NCI-H146 treated with DMSO at 0.1 percent for 48 hours (cell line): ENCODE data around the gene ADAMTS17.

Experiments
- DNase-seq: peaks from one replicate; lab custom pipeline; 2025; ENCODE audit not compliant: unreplicated experiment; lab: John Stamatoyannopoulos, UW

The ADAMTS17 gene

DNA sequence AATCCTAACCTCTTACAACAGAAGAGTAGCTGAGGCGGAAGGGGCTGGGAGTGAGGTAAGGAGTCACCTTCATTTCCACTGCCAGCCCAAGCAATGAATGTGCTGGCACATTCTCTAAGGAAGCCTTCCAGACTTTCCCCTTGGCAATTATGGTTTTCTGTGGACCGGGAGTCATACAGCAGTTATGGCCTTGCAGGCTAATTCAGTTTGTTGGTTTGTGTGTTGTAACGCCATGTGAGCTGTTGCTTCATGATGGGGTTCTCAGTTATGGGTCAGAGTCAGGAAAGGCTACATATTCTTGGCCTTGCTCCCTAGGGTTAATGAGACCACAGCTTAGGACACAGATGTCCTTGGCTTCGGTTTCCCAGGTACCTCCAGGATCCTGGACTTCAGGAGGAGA lies 137.0 kb downstream of the ADAMTS17 start:
- no peak for DNase-seq

DNA sequence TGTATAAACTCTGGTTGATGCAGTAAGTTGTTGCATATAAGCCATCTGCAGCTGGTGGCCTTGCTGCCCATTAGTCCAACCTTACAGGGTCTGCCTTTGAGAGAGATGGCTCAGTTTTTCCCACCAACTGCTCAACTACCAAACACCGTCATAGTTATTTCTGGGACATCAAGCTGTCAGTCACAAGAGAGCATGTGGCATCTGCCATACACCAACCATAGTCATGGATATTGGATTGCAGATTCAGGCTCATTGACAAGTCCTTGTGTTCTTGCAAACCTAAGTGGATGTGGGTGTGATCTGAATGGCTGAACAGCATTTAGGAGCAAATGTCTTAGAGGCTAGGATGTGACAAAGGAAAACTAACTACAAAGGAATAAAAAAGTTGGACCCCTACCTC lies 137.6 kb downstream of the ADAMTS17 start:
- no peak for DNase-seq

DNA sequence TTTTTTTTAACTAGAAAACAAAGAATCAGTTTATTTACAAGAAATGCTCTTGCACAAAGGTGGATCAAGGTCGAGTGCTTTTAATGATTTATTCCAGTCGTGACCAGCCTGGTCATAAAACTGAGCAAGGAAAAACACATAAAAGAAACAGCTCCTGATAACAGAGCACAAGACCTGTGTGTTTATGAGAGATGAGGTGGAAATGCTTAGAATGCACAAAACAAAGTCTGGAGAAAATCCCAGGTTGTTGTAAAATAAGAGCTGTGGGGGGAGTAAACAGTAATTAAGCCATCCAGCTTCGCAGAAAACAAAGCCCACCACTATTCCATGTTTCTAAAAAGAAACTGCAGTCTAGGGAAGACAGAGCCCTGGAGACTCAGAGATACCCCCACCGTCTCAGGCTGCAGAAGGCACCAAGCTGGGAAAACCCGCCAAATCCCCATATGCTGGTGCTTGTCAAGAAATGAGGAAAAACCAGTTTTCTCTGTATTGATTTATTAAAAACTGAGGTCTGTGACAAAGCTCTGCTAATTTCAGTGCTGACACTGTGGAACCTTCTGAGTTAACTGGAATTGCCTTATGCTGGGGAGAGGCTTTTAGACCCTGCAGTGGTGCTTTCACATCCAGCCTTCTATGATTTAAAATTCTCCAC lies 139.3 kb downstream of the ADAMTS17 start:
- no peak for DNase-seq

DNA sequence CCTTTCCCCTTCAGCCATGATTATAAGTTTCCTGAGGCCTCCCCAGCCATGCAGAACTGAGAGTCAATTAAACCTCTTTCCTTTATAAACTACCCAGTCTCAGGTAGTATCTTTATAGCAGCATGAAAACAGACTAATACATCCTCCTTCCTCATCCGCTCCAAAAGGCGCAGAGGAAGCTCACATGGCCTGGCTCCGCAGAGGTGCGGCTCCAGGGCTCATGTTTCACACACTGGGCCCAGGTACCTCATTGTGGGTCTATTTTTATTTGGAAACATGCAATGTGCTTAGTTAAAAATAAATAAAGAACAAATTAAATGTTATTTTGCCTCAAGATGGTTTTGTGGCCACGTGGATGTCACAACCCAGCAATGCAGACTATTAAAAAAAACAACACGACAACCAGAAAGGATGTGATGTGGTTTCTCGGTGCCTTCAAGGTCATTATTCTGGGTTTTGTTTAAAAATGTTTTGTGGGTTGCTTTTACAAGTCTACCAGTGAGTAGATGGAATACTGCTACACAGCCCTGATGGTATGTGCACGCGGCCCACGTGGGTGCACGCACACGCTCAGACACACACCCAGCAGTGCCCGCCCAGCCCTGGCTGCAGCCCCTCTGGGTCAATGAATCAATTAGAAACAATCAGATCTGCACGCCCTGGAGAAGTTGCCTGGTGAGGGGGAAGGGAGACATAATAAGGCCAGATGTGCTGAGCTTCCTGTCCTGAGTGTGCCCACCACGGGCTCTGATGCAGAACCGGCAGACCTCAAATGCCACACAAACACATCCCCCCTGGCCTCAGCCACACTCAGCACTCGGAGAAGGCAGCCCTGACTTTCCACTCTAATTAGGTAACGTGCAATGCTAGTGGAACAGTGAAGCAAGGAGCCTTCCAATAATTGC lies 140.1 kb downstream of the ADAMTS17 start:
- no peak for DNase-seq

DNA sequence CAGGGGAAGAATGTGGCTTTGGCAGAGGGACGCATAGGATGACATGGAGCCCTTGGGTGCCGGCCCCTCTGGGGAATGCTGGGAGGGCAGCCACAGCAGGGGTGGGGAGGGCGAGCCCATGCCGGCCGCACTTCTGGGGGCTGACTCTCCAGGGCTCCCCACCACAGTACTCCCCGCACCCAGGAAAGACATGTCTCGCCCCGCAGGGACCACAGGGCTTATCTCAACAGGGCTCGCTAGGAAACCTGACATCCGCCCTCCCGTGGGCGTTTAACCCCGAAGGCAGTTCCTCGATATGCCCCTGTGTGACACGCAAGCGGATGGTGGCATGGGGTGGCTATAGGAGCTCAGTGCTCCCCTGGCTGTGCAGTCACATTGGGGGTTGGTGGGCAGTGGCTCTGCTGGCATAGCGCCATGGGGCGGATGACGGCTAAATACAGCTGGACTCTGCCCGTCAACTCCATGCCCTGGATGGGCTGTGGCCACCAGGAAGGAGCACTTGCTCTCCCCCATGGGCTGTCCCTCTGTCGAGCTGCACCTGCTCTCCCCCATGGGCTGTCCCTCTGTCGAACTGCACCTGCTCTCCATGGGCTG lies 141.4 kb downstream of the ADAMTS17 start:
- no peak for DNase-seq

DNA sequence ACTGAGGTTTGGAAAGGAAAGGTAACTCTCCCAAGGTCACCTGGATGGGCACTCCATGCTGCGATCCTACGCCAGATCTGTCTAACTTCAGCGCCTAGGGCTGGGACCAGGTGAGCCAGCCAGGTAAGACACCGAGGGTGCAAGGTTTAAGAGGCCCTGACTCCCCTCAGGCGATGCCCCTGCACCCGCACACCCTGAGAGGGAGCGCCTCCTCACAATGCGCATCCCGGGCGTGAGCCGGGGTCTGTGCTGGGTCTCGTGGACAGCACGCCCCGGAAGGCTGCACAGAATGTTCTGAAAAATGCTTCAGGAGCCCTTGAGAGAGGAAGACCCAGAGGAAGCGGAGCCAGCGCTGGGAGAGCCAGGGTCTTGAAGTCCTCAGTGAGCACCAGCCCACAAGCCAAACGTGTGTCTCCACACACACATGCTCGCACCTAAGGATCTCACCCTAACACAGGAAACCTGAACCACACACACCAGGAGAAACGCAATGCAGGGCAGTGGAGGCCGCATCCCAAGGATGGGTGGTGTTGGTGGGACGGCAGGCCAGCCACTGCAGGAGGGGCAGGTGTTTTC lies 142.0 kb downstream of the ADAMTS17 start:
- DNase-seq, result no peak

DNA sequence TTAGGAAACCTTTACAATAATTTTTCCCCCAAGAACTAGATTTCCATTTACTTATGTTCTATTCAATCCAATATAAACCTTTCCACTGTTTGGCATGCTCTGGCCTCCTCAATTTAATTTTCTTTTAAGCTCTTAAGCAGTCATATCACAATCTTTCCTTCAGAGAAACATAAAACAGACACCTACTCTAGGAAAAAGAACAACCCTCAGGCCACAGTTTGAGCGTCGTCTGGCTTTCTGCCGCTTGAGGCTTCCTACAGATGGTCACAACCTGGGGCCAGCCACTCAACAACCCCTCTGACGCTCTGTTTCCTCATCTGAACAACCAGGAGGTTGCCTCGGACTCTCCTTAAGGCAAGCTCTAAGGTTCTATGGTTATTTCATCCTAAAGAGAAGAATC lies 143.3 kb downstream of the ADAMTS17 start:
- no peak for DNase-seq

DNA sequence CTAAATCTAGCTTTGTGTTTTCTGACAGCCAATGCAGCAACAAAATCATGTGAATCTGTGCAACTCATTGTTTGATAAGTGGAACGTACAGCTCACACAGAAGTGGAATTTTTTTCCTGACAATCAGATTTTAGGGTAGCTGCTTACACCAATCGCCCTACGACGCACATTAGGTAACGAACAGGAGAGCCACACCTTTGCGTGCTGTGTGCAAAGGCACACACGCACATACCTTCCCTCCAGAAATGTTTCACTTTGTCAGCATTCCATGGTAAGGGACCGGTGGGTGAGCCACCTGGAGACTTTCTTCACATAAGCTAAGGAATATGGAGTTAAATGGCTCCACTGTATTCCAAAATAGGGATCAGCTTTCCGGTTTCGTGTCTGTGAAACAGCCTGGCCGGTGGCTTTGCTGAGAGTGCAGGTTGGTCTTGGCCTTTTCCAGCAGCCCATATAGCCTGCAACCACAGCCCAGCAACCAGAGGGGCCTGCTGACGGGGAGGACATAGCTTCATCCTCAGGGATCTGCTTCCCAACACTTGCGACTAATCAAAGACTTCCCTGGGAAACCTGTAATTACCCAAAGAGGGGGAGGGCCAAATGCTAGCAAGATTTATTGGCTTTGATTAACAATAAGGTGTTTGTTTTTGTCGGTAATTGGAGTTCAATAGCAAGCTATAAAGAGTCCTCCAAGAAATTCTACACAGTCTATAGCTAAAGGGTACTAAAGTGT lies 145.3 kb downstream of the ADAMTS17 start:
- DNase-seq, result no peak

DNA sequence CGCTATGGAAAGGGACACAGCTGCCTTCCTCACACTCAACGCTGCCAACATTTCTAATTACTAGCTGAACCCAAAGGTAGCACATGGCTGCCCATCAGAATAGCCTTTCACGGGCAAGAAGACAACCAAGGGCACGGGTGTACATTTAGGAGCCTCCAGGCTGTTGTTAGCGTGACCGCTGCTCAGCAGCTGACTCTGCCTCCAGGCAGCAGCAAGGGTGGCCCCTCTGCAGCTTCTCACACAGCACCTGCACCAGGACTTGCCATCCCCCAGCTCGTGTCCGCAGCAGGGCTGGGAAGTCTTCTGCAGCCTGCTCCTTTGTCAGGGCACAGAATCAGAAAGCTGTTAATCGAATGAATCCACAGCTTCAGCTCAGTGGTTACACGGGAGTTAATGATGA lies 146.8 kb downstream of the ADAMTS17 start:
- no peak for DNase-seq

DNA sequence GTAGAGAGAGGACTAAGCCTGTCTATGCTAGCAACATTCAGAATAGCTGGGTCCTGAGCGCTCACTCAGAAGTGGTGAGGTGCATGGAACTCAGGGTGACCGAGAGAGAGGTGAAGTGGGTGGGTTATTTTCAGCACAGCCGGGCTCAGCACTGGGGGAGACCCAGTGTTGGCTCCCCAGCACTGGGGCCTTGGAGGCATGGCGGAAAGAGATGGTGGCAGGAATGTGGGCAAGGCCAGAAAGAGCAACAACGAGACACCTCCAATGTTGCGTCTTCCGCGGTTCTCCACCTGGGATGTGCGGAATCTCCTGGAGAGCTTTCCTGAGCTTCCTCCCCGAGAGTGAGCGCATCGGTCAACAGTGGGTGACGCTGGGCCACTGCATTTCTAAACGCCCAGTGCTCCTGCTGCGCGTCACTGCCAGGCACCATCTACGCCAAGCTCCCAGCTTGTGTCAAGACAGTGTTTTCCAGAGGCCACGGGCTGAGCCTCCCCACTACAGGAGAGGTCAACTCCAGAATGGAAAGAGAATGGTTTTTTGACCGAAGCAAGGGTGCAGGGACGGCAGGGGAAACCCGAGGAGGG lies 148.4 kb downstream of the ADAMTS17 start:
- DNase-seq, result no peak

DNA sequence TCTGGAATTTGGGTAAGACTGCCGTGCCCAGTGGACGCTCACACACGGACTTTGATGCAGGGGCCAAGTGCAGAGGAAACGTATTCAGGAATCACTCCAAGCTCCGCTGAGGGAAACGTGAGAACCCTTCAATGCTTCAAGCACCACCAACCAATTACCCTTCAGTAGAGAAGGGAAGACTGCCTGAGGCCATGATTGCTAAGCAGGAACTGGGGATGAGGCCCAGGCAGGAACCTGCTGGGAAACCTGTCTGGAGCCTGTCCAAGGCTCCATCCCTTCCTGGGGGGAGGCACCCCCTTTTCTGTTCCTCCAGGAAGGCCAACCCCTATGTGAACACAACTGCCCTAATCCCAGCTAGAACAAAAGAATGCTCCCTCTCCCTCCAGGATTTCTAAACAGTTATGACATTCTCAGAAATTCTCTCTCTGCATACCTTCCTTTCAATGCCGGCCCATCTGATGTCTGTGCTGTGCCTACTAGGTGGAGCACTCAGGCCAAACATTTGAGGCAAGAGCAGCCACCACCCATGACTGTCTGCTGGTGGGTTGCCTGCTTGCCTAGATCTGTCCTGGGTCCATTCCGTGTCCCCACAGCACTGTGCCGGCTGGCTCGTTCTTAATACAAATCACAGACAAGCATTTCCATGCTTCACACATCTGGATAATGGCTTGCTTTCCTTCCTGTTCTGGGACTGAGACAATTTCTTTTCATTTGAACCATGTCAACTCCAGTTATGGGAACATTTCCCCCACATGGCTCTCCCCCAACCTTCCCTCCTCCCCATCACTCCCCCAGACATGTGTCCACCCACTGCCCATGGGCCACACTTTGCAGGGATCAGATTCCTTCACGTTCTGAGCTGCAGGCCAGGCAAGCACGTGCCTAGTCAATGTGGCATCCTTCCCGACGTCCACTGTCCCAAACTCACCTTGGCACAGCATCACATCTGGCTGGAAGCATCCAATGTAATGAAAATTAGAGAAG lies 149.4 kb downstream of the ADAMTS17 start:
- peak; percentile 17 for DNase-seq

DNA sequence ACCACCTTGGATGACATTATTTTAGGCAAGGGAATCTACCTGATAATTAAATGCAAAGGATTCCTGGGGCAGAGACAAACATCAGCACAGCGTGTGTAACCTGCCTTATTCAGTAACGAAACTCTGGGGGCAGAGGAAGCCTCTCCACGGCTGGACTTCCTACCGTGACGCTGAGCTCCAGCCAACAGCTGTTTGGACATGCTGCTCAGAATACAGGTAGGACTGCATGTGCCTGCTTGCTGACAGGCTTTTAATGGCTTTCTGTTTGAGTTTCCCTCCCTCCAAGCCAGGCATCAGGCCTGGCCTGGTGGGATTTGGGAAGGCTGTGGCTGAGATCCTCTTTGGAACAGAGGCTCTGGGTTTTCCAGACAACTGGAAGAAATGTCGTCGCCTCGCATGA lies 150.6 kb downstream of the ADAMTS17 start:
- peak; percentile 66 for DNase-seq

DNA sequence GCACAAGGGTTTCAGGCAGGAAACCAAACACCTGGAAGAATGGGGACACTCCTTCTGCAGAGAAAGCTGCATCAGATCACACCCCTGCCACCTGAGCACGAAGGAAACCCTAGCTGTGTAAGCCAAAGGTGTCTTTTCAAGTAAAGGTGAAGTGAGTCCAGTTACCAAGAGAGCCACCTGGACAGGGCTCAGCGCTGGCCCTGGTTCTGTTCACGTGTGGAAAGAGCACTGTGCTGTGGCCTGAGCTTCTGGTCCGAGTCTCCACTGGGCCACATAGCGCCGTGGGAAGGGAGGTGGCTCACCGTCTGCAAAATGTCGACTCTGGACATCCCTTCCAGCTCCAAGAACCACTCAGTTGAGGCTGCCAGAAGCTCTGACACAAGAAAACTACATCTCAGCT lies 151.1 kb downstream of the ADAMTS17 start:
- DNase-seq, result no peak

DNA sequence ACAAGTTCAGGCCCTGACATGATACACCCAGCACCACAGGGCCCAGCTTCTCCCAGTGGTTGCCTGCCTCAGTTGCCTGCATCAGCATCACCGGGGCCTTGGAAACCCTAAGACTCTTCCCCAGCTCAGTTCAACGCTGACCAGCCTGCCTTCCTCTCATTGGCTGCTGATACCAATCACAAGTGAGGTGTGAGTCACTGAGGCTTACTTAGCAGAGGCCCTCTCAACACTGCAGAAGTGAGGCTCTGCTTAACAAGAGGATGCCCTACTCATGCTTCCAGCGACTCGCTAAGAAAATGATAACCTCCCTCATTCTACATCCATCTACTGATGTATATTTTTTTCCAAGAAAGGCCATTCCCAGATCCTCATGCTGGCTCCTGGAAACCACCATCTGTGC lies 151.9 kb downstream of the ADAMTS17 start:
- no peak for DNase-seq

DNA sequence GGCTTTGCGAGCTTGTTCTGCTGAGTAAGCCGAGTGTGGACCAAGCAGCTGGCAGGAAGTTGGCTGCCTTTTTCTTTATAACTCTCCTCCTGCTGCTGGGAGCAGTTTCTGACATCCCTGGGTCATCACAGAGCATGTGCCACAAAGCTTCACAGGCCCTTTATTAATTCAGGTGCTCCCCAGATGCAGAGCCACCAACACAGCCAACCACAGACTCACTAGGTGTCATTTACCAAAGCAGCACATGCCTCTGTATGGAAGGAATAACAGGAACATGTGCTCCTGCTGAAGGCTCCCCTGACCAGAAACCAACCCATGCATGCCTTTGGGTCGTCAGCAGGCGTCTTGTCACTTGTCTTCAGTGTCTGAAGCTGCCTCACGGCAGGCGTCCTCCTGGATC lies 152.5 kb downstream of the ADAMTS17 start:
- DNase-seq, result no peak

DNA sequence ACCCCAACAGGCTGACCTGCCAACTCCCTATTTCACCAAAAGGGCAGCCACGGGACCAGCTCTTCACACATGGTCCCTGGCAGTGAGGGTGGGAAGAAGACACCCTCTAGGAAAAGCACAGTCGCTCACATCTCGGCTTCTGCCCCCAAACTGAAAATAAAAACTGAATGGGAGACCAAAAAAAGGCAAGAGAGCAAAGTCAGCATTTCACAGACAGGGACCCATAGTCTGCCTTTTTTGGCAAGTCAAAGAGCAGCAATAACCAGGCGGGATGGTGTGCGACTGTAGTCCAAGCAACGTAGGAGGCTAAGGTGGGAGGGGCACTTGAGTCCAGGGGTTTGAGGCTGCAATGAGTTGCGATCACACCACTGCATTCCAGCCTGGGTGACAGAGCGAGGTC lies 154.1 kb downstream of the ADAMTS17 start:
- DNase-seq, result no peak

DNA sequence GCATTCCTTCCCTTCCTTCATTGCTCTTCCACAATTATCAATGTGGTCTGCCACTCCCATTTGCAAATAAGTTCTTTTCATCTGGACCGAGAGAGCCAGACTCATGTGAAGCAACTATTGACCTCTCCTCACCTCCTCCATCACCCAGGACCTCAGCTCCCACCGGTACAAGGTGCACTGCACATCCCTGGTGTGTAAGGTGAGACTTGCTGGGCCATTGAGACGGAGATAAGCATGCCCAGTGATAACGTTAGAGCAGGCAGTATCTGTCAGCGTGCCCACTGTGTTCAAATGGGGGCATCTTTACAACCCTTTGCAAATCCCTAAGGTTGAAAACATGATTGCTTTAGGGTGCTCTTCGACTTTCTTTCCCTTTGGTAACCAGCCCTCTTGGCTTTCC lies 154.8 kb downstream of the ADAMTS17 start:
- no peak for DNase-seq

DNA sequence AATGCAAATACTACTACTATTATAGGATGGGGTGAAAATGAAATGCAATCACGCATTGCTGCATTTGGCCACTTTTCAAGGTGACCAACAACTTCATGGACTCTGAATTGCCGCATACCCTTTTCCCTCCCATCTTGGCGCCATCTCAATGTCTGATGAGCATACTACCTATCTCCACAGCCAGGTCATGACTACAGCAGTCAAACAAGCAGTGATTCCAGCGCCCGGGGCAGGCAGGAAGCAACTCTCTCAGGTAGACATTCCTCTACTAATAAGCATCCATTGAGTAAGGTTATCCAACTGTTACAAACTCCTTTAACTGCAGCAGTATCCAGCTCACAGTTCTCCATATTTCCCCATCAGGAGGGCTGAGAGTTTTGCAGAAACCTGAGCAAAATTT lies 155.4 kb downstream of the ADAMTS17 start:
- no peak for DNase-seq

DNA sequence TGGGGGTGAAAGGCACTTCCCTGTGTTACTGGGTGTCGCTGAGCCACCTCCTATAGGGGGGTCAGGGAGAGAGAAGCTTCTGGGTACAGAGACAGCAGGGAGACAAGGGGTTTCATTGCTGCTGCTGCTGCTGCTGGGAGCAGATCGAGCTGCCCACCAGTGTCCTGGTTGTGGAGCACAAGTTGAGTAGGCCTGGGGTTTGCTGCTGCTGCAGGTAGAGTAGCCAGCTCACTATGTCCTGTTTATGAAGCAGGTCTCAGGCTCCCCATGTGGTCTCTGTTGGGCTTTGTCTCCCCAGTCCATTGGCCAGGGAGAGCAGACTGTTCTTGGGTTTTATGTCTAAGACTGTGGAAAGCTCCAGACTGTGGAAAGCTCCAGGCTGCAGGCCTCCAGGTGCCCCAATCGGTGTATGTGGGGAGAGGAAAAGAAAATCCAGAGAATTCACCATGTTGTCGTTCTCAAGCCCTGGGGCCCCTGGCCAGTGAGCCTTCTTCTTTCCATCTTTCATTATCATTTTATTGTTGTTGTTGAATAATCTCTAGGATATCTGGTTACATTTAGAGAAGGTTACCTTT lies 157.8 kb downstream of the ADAMTS17 start:
- no peak for DNase-seq
